ENCODE results near the gene SPIB. TPM values are rescaled to one million over a fixed set of nuclear protein-coding genes. Genes with fewer than 3 reads are reported as not detected.

The SPIB gene
- total and polyA plus RNA-seq, 2 of the 4 experiments (the other 2 are of a cell fraction): not detected

GRCh38 chr19:50464348-50464747, 45.6 kb downstream of the SPIB start:
- Histone ChIP-seq H3K9me3 (ENCODE audit: control insufficient read depth, insufficient read depth, low read length) (no peaks in the 10 kb centered on the region), H2BK120ac (ENCODE audit: low read depth, low read length) (no peak overlapping the region), H2AFZ (replicated peaks; ENCODE audit: low read length, poor library complexity) (peak overlapping the region; percentile 49), H2BK20ac (ENCODE audit: low read depth, low read length) (no peak overlapping the region), H3K23ac (ENCODE audit: low read depth, low read length) (no peak overlapping the region), H3K27ac (ENCODE audit: insufficient read depth, low read length) (no peak overlapping the region), H3K14ac (replicated peaks; ENCODE audit: low read depth, low read length) (no peak overlapping the region), H3K56ac (ENCODE audit: extremely low read depth, insufficient read depth, low read length) (no peak overlapping the region), H4K20me1 (ENCODE audit: insufficient read depth, low read length) (no peaks in the 10 kb centered on the region), H3K18ac (ENCODE audit: low read depth, low read length) (no peak overlapping the region), H3K9ac (ENCODE audit: low read depth, low read length) (no peak overlapping the region), H3K36me3 (ENCODE audit: control insufficient read depth, insufficient read depth, low read length) (no peaks in the 10 kb centered on the region), H3K4me1 (ENCODE audit: control insufficient read depth, insufficient read depth, low read length) (no peaks in the 10 kb centered on the region), H3K4me3 (ENCODE audit: insufficient read depth, low read depth, low read length) (no peak overlapping the region), H2BK15ac (ENCODE audit: low read depth, low read length) (no peak overlapping the region), H3K9me1 (ENCODE audit: insufficient read depth, low read length) (no peaks in the 10 kb centered on the region), H4K91ac (ENCODE audit: insufficient read depth, low read depth, low read length) (no peak overlapping the region), H2BK5ac (ENCODE audit: low read depth, low read length, poor library complexity, severe bottlenecking) (no peak overlapping the region), H3K4me2 (ENCODE audit: low read depth, low read length) (no peak overlapping the region), H4K8ac (ENCODE audit: low read depth in 2 of 2, low read length in 2 of 2) (no peak overlapping the region), H3K4ac (ENCODE audit: low read depth, low read length) (no peak overlapping the region), H3K79me1 (ENCODE audit: low read depth in 1 of 2, low read length in 2 of 2) (no peaks in the 10 kb centered on the region), H3K27me3 (ENCODE audit: control insufficient read depth, insufficient read depth, low read length) (peaks cover 2% of the 10 kb centered on the region; the same call in 1 of the 2 replicates), H4K5ac (ENCODE audit: low read depth, low read length) (no peak overlapping the region), H2AK5ac (ENCODE audit: low read depth, low read length) (no peak overlapping the region), H2AK9ac (replicated peaks; ENCODE audit: low read depth, low read length, poor library complexity) (no peak overlapping the region)
- in situ Hi-C loops (cut with MboI; ENCODE audit: low sequenced_read_pairs): loop anchor here (5.0 kb wide), 1 partner anchor 97 kb away; the partner anchor contains the start of gene NAPSA
- DNase-seq: no peak
- TF ChIP-seq RAD21 (IDR thresholded peaks at IDR 0.05; ENCODE audit: low read length): no peak
- no peak for TF ChIP-seq USF2 (IDR thresholded peaks at IDR 0.05; ENCODE audit: low read depth, low read length)
- no peak for TF ChIP-seq CHD1 (IDR thresholded peaks at IDR 0.05; ENCODE audit: low read depth, low read length)
- no peak for TF ChIP-seq FOS (IDR thresholded peaks at IDR 0.05; ENCODE audit: low read depth, low read length)
- no peak for TF ChIP-seq MAFK (IDR thresholded peaks at IDR 0.05; ENCODE audit: low read depth, low read length)
- TF ChIP-seq POLR2A (IDR thresholded peaks at IDR 0.05; ENCODE audit: low read depth, low read length): no peak
- no peak for TF ChIP-seq ELK1 (IDR thresholded peaks at IDR 0.05; ENCODE audit: borderline replicate concordance, low read depth, low read length)
- no peak for TF ChIP-seq SMC3 (IDR thresholded peaks at IDR 0.05; ENCODE audit: low read depth, low read length)
- TF ChIP-seq CTCF (conservative IDR thresholded peaks at IDR 0.05; ENCODE audit: low read depth, low read length): no peak
- no peak for TF ChIP-seq RCOR1 (IDR thresholded peaks at IDR 0.05; ENCODE audit: insufficient replicate concordance, low read length)
- no peak for TF ChIP-seq MAZ (IDR thresholded peaks at IDR 0.05; ENCODE audit: borderline replicate concordance, low read depth, low read length)
- TF ChIP-seq NFE2L2 (IDR thresholded peaks at IDR 0.05; ENCODE audit: low read depth, low read length): no peak
- no peak for TF ChIP-seq BHLHE40 (IDR thresholded peaks at IDR 0.05; ENCODE audit: low read depth, low read length)
- TF ChIP-seq CEBPB (IDR thresholded peaks at IDR 0.05; ENCODE audit: low read depth, low read length): no peak
- CTCF ChIA-PET: no interaction called here
- no peak for ATAC-seq (ENCODE audit: low read depth)
- 84% methylated on average over 10 of the region's 19 CpGs; no CpG with 5 or more reads in 1 of the 2 experiments for WGBS, 2 experiments (ENCODE audit: extremely low coverage in 2 of 2, insufficient read length in 1 of 2)
- no TSS peak for BruUV-seq (replicated peaks)
- intact Hi-C loops (cut with micrococcal nuclease): no loop called here
- dilution Hi-C loops (cut with HindIII; ENCODE audit: low sequenced_read_pairs, unreplicated experiment): no loop called here
- POLR2A ChIA-PET (ENCODE audit: unreplicated experiment): no interaction called here
